ENCODE results near the gene PSTPIP1. TPM values are rescaled to one million over a fixed set of nuclear protein-coding genes. Genes with fewer than 3 reads are reported as not detected.

The PSTPIP1 gene
- polyA plus RNA-seq, 6 donors from 2014 or later: 15.6 to 34.1 (median 24.1) TPM

- no peak for DNase-seq
- Mint-ChIP-seq H3K27ac (no peak overlapping the region), H3K27me3 (no peaks in the 10 kb centered on the region), H3K4me1 (peaks cover 25 to 40% (median 38%) of the 10 kb centered on the region in 3 donors), H3K9me3 (no peaks in the 10 kb centered on the region), H3K4me3 (no peak overlapping the region), H3K36me3 (peaks cover 0 to 8% of the 10 kb centered on the region in 2 donors)
- no peak for ATAC-seq (ENCODE audit: low read depth in 2 of 2)
Observed at GRCh38 chr15:77027697-77028450, 32.9 kb downstream of the PSTPIP1 start.

GRCh38 chr15:77028451-77029165 is 33.7 kb downstream of the PSTPIP1 start:
- DNase-seq (no peak), ATAC-seq (ENCODE audit: low read depth in 2 of 2) (no peak)
- no peak overlapping the region for H3K4me3 Mint-ChIP-seq
- peaks cover 21 to 33% (median 31%) of the 10 kb centered on the region in 3 donors for H3K4me1 Mint-ChIP-seq
- H3K27me3 Mint-ChIP-seq: no peaks in the 10 kb centered on the region
- peaks cover 0 to under 1% of the 10 kb centered on the region in 2 donors for H3K36me3 Mint-ChIP-seq
- peak overlapping the region in 2 of 6 donors; percentile 79 to 80 for H3K27ac Mint-ChIP-seq
- H3K9me3 Mint-ChIP-seq: no peaks in the 10 kb centered on the region

GRCh38 chr15:77029166-77030047 is 34.5 kb downstream of the PSTPIP1 start:
- Mint-ChIP-seq H3K27me3 (no peaks in the 10 kb centered on the region), H3K4me1 (peaks cover 19 to 33% (median 27%) of the 10 kb centered on the region in 3 donors), H3K36me3 (no peaks in the 10 kb centered on the region), H3K27ac (peak overlapping the region in 1 of 6 donors; percentile 80), H3K4me3 (no peak overlapping the region), H3K9me3 (no peaks in the 10 kb centered on the region)
- ATAC-seq (ENCODE audit: low read depth in 2 of 2) (no peak), DNase-seq (no peak)

DNA sequence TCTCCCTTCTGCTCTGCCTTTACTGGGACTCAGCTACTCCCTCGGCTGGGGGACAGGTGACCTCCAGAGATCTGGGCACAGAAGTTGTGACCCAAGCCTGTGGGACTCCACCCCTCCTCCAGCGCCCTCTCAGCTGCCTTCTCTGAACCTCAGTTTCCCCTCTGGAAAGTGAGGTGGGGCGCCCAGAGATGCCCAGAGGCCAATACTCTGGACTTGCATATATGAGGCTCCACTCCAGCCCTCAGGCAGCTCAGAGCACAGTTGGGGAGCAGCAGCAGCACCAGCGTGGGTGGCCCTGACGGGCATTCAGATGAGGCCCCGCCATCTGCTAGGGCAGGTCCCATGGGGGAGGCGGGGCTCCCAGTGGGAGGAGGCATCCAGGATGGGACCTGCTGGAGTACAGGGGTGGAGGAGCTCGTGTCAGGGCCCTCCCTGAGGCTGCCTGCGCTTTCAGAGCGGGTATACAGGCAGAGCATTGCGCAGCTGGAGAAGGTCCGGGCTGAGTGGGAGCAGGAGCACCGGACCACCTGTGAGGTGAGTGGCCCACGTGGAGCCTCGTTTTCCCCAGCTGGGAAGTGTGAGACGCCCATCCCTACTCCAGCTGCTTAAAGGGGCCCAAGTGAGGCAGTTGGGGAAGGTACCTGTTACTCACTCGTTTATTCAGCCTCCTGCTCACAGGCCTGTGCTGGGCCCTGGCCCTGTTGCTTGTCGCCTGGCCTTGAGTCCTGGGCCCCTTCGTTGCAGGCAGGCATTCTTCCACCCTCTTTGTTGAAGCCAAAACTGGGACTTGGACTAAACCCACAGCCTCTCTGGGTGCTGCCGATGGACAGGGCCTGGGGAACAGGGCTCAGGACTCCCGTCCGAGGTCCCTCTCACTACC is 35.4 kb downstream of the PSTPIP1 start:
- H3K36me3 Mint-ChIP-seq: no peaks in the 10 kb centered on the region
- ATAC-seq (ENCODE audit: low read depth in 2 of 2) (no peak), DNase-seq (no peak)
- H3K27me3 Mint-ChIP-seq: no peaks in the 10 kb centered on the region
- H3K27ac Mint-ChIP-seq: peak overlapping the region in 2 of 6 donors; percentile 30 to 80
- H3K4me1 Mint-ChIP-seq: peaks cover 20 to 36% (median 33%) of the 10 kb centered on the region in 3 donors
- no peaks in the 10 kb centered on the region for H3K9me3 Mint-ChIP-seq
- H3K4me3 Mint-ChIP-seq: no peak overlapping the region

DNA sequence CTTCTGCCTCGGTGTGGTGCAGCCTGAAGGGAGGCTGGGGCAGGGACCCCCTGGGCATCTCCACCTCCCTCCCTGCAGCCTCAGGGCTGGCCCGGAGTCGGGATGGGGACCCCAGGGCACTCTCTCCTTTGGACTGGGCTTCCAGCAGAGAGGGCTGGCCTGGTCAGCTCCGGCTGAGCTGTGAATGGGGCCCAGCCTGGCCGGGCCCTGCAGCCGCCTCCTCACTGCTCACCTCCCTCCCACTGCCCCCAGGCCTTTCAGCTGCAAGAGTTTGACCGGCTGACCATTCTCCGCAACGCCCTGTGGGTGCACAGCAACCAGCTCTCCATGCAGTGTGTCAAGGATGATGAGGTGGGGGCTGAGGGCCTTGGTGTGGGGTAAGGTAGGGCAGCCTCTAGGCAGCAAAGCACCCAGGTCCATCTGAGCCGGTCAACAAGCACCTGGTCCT is 36.0 kb downstream of the PSTPIP1 start:
- Mint-ChIP-seq H3K36me3 (no peaks in the 10 kb centered on the region), H3K4me1 (peaks cover 20 to 36% (median 36%) of the 10 kb centered on the region in 3 donors), H3K27ac (peak overlapping the region in 4 of 6 donors; percentile 38 to 81 (median 72)), H3K27me3 (no peaks in the 10 kb centered on the region), H3K4me3 (peak overlapping the region in 1 of 8 donors; percentile 30), H3K9me3 (no peaks in the 10 kb centered on the region)
- no peak for DNase-seq
- ATAC-seq (ENCODE audit: low read depth in 2 of 2): peak in 1 of 2 donors; percentile 4

DNA sequence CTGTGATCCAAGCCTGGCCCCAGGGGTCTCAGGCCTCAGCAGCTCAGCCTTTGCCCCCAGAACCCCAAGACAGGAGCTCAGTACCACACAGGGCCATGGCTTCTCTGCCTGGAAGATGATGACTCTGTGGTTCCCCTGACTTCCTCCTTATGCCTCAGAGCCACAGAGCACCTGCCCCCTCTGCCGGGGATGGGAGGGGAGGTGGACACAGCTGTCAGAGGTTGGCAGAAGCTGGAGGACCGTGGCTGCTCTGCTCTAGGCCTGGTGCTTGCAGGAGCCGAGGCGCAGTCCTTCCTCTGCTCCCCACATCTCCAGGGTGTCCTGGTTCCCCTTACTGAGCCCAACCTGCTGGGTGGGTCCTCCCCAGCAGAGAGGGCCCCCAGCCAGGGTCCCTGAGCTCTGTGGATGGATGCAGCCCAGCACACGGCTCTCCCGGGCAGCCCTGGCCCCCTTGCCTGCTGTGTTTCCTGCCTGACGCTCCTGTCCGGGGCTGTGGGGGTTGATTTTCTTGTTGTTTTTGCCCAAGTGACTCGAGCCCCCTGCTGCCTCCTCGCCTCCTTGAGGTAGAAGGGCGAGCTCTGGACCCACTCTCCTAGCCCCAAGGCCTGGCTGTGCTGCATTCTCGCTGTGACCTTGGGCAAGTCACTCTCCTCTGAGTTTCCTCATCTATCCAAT is 36.6 kb downstream of the PSTPIP1 start:
- peak overlapping the region in 4 of 6 donors; percentile 38 to 76 (median 72) for H3K27ac Mint-ChIP-seq
- H3K27me3 Mint-ChIP-seq: no peaks in the 10 kb centered on the region
- no peaks in the 10 kb centered on the region for H3K36me3 Mint-ChIP-seq
- ATAC-seq (ENCODE audit: low read depth in 2 of 2) (peak; percentile 93 to 95), DNase-seq (peak; percentile 55)
- H3K4me1 Mint-ChIP-seq: peaks cover 20 to 42% (median 37%) of the 10 kb centered on the region in 3 donors
- H3K4me3 Mint-ChIP-seq: peak overlapping the region in 1 of 8 donors; percentile 30
- peaks cover 0 to under 1% (median 0%) of the 10 kb centered on the region in 7 donors for H3K9me3 Mint-ChIP-seq

GRCh38 chr15:77032052-77032646 is 37.2 kb downstream of the PSTPIP1 start:
- Mint-ChIP-seq H3K4me1 (peaks cover 20 to 45% (median 37%) of the 10 kb centered on the region in 3 donors), H3K36me3 (peaks cover 0 to 2% of the 10 kb centered on the region in 2 donors), H3K27ac (peak overlapping the region in 2 of 6 donors; percentile 67 to 76), H3K4me3 (no peak overlapping the region), H3K9me3 (peaks cover 0 to 2% (median 0%) of the 10 kb centered on the region in 7 donors), H3K27me3 (no peaks in the 10 kb centered on the region)
- DNase-seq (no peak), ATAC-seq (ENCODE audit: low read depth in 2 of 2) (no peak)

DNA sequence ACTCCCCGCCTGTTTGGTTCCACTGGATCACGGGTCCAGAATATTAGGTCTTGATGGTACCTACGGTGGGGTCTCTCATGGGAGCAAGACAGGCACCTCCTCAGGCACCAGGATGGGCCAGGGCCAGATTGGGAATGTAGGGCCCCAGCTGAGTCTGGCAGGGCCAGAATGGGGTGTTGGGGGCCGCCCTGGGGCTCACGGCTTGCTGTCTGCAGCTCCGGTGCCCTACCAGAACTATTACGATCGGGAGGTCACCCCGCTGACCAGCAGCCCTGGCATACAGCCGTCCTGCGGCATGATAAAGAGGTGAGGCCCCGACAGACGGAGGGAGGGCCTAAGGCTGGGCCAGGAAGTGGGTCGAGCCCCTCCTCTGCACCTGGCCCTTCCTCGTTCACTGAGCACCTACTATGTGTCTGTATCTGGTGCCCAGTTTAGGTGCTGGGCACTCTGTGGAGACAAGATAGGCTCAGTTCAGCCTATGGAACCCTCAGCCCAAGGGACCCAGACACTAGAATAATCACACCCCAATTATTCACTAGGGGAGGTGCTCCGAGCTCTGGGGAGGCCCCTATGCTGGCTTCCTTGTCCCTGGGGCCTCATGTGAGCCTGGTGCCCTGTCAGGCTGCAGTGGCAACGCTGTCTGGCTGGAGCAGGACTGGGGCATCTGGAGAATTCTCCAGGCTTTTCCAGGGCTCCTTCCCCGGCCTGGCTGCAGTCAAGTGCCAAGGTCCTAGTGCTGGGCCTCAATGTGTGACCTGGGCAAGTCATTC is 37.9 kb downstream of the PSTPIP1 start:
- DNase-seq (no peak), ATAC-seq (ENCODE audit: low read depth in 2 of 2) (no peak)
- Mint-ChIP-seq H3K27ac (peak overlapping the region in 1 of 6 donors; percentile 18), H3K9me3 (peaks cover 0 to 4% (median 0%) of the 10 kb centered on the region in 7 donors), H3K4me3 (no peak overlapping the region), H3K27me3 (no peaks in the 10 kb centered on the region), H3K36me3 (peaks cover 0 to 8% of the 10 kb centered on the region in 2 donors), H3K4me1 (peaks cover 22 to 50% (median 42%) of the 10 kb centered on the region in 3 donors)

GRCh38 chr15:77033417-77033728 is 38.4 kb downstream of the PSTPIP1 start:
- H3K27me3 Mint-ChIP-seq: no peaks in the 10 kb centered on the region
- no peak overlapping the region for H3K4me3 Mint-ChIP-seq
- peak overlapping the region in 2 of 6 donors; percentile 78 for H3K27ac Mint-ChIP-seq
- H3K9me3 Mint-ChIP-seq: peaks cover 0 to 4% (median 0%) of the 10 kb centered on the region in 7 donors
- H3K36me3 Mint-ChIP-seq: peaks cover 0 to 8% of the 10 kb centered on the region in 2 donors
- DNase-seq (no peak), ATAC-seq (ENCODE audit: low read depth in 2 of 2) (no peak)
- peaks cover 22 to 50% (median 44%) of the 10 kb centered on the region in 3 donors for H3K4me1 Mint-ChIP-seq

DNA sequence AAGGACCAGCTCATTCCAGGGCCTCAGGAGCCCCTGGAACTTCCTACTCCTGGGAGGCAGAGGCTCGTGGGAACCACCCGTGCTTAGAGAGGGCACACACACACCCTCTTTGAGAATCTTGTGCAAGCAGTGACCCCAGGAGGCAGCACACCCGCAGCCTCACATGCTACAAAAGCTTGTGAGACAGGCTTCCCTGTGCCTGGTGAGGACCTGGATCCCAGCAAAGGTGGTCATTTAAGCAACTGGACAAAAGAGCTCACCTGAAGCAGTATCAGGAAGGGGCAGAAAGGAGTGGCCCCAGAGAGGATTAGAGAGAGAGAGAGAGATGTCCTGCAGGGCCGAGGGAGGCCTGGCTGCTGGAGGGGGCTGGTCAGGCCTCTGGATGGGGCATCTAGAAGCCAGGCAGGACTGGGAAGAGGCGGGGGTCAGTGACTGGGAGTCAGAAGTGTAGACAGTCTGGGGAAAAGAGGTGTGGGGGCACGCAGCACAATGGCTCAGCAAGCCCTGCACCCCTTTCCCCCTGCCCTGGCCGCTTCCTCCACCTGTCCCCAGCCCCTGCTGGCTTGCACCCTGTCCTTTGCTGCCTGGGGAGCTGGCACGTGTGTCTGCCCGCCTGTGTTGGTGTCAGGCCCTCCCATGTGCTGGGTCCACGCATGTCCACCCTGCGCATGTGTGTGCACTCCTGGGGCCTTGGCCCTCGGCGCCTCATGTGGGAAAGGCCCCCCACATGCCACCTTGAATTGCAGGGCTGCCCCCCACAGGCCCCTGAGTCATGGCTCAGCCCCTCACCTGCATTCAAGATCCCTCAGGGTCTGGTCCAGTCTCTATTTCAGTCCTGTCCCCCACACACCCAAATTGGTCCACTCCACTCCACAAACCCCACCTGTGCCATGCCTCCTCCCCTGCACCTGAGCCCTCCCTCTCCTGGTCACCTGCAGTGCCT is 39.1 kb downstream of the PSTPIP1 start:
- Mint-ChIP-seq H3K27ac (peak overlapping the region in 5 of 6 donors; percentile 56 to 96 (median 78)), H3K4me3 (peak overlapping the region in 2 of 8 donors; percentile 3 to 43), H3K4me1 (peaks cover 19 to 50% (median 43%) of the 10 kb centered on the region in 3 donors), H3K27me3 (no peaks in the 10 kb centered on the region), H3K9me3 (peaks cover 0 to 4% (median 0%) of the 10 kb centered on the region in 7 donors), H3K36me3 (peaks cover 0 to 8% of the 10 kb centered on the region in 2 donors)
- DNase-seq: no peak
- no peak for ATAC-seq (ENCODE audit: low read depth in 2 of 2)
